Activated T-helper 17 cell treated with anti-CD3 and anti-CD28 coated beads, Interleukin-2, amount 50 U/mL, for 72 hours (primary cell): ENCODE results near the gene IFIT1. TPM values are rescaled to one million over a fixed set of nuclear protein-coding genes. Genes with fewer than 3 reads are reported as not detected.
"Not testable (repeated sequence)": the region's sequence is repeated elsewhere in the genome, so short reads cannot be mapped to it uniquely, and the experiment has no call there.

ENCODE experiments used
- ATAC-seq: fragments of 150-1000 bp; cut with Tn5 transposase; replicated peaks from 2 replicates; pipeline ENCODE4 v1.10.0; 2021; ENCODE audit warnings: mild to moderate bottlenecking, moderate library complexity
- H3K27ac Mint-ChIP-seq: one replicate; pipeline ENCODE4 v1.8.0; 2022; ENCODE audit warnings: mixed read lengths
- H3K27me3 Mint-ChIP-seq: one replicate; pipeline ENCODE4 v1.8.0; 2022; ENCODE audit warnings: mixed read lengths
- H3K36me3 Mint-ChIP-seq: one replicate; pipeline ENCODE4 v1.8.0; 2022; ENCODE audit warnings: low read depth, mild to moderate bottlenecking, mixed read lengths
- H3K4me1 Mint-ChIP-seq: one replicate; pipeline ENCODE4 v1.8.0; 2022; ENCODE audit warnings: mixed read lengths
- H3K4me3 Mint-ChIP-seq: one replicate; pipeline ENCODE4 v1.8.0; 2022; ENCODE audit warnings: mild to moderate bottlenecking, mixed read lengths
- H3K9me3 Mint-ChIP-seq: one replicate; pipeline ENCODE4 v1.8.0; 2022; ENCODE audit warnings: mixed read lengths
- total RNA-seq, 2 donors: library from RNA; stranded (reverse); gene quantifications; one replicate each; pipeline ENCODE4 v1.2.3, GENCODE V29; 2022

The IFIT1 gene, protein sequence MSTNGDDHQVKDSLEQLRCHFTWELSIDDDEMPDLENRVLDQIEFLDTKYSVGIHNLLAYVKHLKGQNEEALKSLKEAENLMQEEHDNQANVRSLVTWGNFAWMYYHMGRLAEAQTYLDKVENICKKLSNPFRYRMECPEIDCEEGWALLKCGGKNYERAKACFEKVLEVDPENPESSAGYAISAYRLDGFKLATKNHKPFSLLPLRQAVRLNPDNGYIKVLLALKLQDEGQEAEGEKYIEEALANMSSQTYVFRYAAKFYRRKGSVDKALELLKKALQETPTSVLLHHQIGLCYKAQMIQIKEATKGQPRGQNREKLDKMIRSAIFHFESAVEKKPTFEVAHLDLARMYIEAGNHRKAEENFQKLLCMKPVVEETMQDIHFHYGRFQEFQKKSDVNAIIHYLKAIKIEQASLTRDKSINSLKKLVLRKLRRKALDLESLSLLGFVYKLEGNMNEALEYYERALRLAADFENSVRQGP
- total RNA-seq: under 1 TPM; 0.58 to 0.84 TPM

GRCh38 chr10:89391907-89392756 is at the start of gene IFIT1:
Gene IFIT1 (plus strand): TSS chr10:89392623. CDS start chr10:89392713, 90 bp downstream.
- H3K27me3 Mint-ChIP-seq: no peaks in the 10 kb centered on the region
- peaks cover 8% of the 10 kb centered on the region for H3K4me1 Mint-ChIP-seq
- peak within 1 kb of the TSS; percentile 51 for H3K27ac Mint-ChIP-seq
- H3K36me3 Mint-ChIP-seq: no peaks in the 10 kb centered on the region
- no peaks in the 10 kb centered on the region for H3K9me3 Mint-ChIP-seq
- ATAC-seq: peak; percentile 84
- H3K4me3 Mint-ChIP-seq: peak within 1 kb of the TSS; percentile 78

DNA sequence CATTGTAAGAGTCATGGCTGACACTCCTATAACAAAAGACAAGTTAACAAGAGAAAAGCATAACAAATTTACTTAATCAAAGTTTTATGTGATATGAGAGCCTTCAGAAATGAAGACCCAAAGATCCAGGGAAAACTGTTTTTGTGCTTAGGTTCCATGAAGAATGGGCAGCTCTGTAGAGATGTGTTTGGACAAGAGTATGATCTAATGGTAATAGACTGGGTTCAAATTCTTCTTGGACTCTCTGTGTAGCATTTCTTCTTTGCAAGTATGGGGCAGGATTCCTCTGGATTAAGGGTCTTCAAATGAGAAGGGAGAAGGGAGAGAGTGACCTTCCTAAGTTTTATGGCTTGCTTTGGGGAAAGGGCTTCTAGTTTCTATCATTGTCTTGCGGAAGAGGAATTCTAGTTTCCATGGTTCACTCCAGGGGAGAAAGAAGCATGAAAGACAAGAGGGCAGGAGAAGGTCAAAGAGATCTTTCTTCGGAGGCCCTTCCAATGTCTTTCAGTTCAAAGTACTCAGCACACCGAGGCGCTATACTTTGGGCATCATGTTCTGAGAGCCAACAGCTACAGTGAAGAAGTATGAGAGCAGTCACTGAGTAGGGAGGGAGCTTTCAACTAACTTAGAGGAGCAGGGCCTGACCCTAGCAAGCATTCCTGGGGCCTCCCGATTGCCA is 49.2 kb upstream of the IFIT1 start:
- H3K36me3 Mint-ChIP-seq: peaks cover 15% of the 10 kb centered on the region
- H3K27ac Mint-ChIP-seq: no peak overlapping the region
- H3K4me3 Mint-ChIP-seq: no peak overlapping the region
- no peaks in the 10 kb centered on the region for H3K9me3 Mint-ChIP-seq
- ATAC-seq: no peak
- no peaks in the 10 kb centered on the region for H3K4me1 Mint-ChIP-seq
- H3K27me3 Mint-ChIP-seq: no peaks in the 10 kb centered on the region

DNA sequence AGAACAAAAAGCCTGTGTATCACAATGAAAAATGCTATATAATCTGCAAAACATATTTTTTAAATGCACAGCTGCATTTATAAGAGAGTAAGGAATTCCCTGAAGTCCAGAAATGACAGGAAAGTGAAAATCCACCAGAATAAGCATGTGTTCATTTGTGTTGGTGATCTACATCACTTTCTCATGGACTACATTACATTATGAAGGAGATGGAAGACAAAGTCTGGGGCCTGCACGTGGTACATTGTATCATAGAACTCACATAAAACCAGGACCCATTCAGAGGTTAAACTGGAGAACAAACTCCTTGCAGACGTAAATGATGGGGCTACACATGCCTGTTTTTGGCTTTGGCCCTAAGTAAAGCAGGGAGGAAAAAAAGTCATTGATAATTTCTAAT is 48.3 kb upstream of the IFIT1 start:
- Mint-ChIP-seq H3K36me3 (peaks cover 9% of the 10 kb centered on the region), H3K9me3 (no peaks in the 10 kb centered on the region), H3K4me3 (no peak overlapping the region), H3K27me3 (no peaks in the 10 kb centered on the region), H3K4me1 (no peaks in the 10 kb centered on the region), H3K27ac (no peak overlapping the region)
- no peak for ATAC-seq

DNA sequence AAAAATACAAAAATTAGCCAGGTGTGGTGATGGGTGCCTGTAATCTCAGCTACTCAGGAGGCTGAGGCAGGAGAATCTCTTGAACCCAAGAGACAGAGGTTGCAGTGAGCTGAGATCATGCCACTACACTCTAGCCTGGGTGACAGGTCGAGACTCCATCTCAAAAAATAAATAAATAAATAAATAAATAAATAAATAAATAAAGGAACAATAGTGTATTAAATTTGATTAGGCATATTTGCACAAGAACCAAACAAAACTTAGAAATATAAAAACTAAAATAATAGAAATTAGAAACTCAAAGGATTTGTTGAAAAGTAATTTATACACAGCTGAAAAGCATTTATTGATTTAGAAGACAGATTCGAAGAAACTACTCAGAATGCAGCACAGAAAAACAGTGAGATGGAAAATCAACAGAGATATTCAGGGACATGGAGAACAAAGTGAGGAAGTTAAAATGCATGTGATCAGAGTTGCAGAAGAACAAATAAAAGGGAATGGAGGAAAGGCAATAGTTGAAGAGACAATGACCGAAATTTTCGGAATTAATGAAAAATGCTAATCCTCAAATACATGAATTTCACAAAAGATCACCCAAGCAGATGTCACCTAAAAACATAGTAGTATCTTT is 46.9 kb upstream of the IFIT1 start:
- H3K4me3 Mint-ChIP-seq: no peak overlapping the region
- no peaks in the 10 kb centered on the region for H3K9me3 Mint-ChIP-seq
- no peak for ATAC-seq
- peaks cover 2% of the 10 kb centered on the region for H3K4me1 Mint-ChIP-seq
- H3K27ac Mint-ChIP-seq: no peak overlapping the region
- H3K27me3 Mint-ChIP-seq: no peaks in the 10 kb centered on the region
- H3K36me3 Mint-ChIP-seq: no peaks in the 10 kb centered on the region

DNA sequence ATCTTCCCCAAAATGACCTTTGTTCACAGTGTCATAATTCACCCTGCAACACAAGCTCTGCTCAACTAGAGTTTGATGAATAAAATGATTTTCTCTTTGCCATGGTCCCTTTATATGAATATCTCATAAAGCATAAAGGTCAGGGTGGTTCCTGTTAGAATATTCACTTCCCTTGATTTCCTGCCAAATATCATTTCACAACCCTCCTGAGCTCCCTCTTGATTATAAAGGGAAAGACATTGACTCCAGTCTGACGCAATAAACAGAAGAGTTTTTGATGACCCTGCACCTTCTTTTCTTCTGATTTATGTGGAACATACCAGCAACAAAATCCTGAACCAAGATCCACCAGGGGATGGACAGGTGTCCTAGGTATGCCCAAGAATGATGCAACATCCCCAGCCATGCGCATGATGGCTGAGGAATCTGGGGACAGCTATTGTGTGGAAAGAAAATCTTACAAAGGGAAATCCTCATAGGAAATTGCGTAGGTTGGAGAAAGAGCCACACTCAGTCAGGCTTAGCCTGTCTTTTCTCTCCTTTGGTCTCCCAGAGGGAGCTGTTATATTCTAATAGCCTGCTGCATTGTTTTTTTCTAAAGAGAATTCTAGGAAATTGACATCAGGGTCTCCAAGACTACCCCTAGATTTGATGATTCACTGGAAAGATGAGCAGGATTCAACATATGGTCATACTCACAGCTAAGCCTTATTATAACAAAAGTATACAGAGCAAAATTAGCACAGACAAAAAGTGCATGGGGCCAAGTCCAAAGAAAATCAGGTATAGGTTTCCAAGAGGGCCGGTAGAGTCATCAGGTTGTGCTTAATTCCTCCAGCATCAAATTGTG is 45.8 kb upstream of the IFIT1 start:
- no peak for ATAC-seq
- Mint-ChIP-seq H3K36me3 (no peaks in the 10 kb centered on the region), H3K27me3 (no peaks in the 10 kb centered on the region), H3K27ac (no peak overlapping the region), H3K4me1 (peaks cover 12% of the 10 kb centered on the region), H3K9me3 (no peaks in the 10 kb centered on the region), H3K4me3 (no peak overlapping the region)

- Mint-ChIP-seq H3K27ac (no peak overlapping the region), H3K4me1 (peaks cover 19% of the 10 kb centered on the region), H3K9me3 (no peaks in the 10 kb centered on the region), H3K36me3 (no peaks in the 10 kb centered on the region), H3K4me3 (no peak overlapping the region), H3K27me3 (no peaks in the 10 kb centered on the region)
- no peak for ATAC-seq
These were observed 44.5 kb upstream of the IFIT1 start for GRCh38 chr10:89347701-89348457.

- H3K27ac Mint-ChIP-seq: no peak overlapping the region
- H3K36me3 Mint-ChIP-seq: no peaks in the 10 kb centered on the region
- H3K4me1 Mint-ChIP-seq: peaks cover 19% of the 10 kb centered on the region
- ATAC-seq: no peak
- no peaks in the 10 kb centered on the region for H3K9me3 Mint-ChIP-seq
- H3K4me3 Mint-ChIP-seq: no peak overlapping the region
- no peaks in the 10 kb centered on the region for H3K27me3 Mint-ChIP-seq
These were observed 43.9 kb upstream of the IFIT1 start for GRCh38 chr10:89348481-89348880.

GRCh38 chr10:89348975-89349374 is 43.4 kb upstream of the IFIT1 start:
- H3K27me3 Mint-ChIP-seq: peaks cover under 1% of the 10 kb centered on the region
- H3K27ac Mint-ChIP-seq: no peak overlapping the region
- H3K4me1 Mint-ChIP-seq: peaks cover 19% of the 10 kb centered on the region
- H3K36me3 Mint-ChIP-seq: no peaks in the 10 kb centered on the region
- H3K9me3 Mint-ChIP-seq: peaks cover under 1% of the 10 kb centered on the region
- ATAC-seq: no peak
- H3K4me3 Mint-ChIP-seq: no peak overlapping the region

GRCh38 chr10:89350631-89351315 is 41.6 kb upstream of the IFIT1 start:
- peak overlapping the region; percentile 27 for H3K4me3 Mint-ChIP-seq
- peak overlapping the region; percentile 11 for H3K27ac Mint-ChIP-seq
- not testable (repeated sequence) for H3K27me3 Mint-ChIP-seq, H3K9me3 Mint-ChIP-seq, H3K36me3 Mint-ChIP-seq
- peaks cover 19% of the 10 kb centered on the region for H3K4me1 Mint-ChIP-seq
- peak; percentile 35 for ATAC-seq

GRCh38 chr10:89351412-89351779 is 41.0 kb upstream of the IFIT1 start:
- peaks cover 3% of the 10 kb centered on the region for H3K27me3 Mint-ChIP-seq
- H3K4me3 Mint-ChIP-seq: peak overlapping the region; percentile 27
- H3K36me3 Mint-ChIP-seq: no peaks in the 10 kb centered on the region
- peak; percentile 90 for ATAC-seq
- H3K4me1 Mint-ChIP-seq: peaks cover 19% of the 10 kb centered on the region
- H3K27ac Mint-ChIP-seq: peak overlapping the region; percentile 69
- peaks cover 3% of the 10 kb centered on the region for H3K9me3 Mint-ChIP-seq

DNA sequence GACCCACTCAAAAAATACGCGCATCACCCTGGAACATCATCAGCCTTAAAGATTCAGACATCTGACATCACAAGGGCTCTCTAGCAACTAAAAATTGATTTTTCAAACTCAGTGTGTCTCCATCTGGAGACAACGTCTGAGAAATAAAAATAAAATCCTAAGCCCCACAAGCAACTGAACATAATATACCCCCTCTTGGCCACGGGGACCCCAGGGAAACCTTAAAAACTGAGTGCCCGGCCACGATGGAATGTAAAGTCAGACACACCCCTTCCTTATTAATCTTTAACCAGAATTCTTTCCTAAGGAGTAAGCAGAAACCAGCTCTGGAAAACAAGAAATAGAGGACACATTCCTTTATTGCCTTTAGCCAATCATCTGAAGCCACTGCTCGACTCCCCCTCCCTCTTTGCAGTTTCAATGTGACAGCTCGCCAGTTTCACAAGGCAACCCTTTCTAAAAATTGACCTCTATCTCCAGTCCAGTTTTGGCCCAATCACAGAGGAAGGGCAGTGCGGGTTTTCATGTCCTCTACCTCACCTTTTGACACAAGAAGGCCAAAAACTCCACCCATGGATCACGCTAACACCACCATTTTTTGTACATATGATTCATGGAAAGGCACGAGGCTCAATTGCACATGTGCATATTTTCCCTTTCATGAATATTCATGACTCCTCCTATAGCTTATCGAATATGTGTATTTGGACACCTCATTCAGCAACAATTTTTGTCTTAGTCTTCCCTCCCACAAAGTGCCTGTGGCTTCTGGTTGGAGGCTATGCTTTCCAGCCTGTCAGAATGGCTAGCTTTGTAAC is 40.4 kb upstream of the IFIT1 start:
- Mint-ChIP-seq H3K4me1 (peaks cover 19% of the 10 kb centered on the region), H3K27ac (peak overlapping the region; percentile 69), H3K9me3 (peaks cover 3% of the 10 kb centered on the region), H3K4me3 (peak overlapping the region; percentile 27), H3K36me3 (no peaks in the 10 kb centered on the region), H3K27me3 (peaks cover 3% of the 10 kb centered on the region)
- ATAC-seq: peak; percentile 18

- Mint-ChIP-seq H3K27me3 (peaks cover 3% of the 10 kb centered on the region), H3K36me3 (no peaks in the 10 kb centered on the region)
- ATAC-seq: no peak
These were observed 39.6 kb upstream of the IFIT1 start for GRCh38 chr10:89352802-89353201.

More at GRCh38 chr10:89352802-89353201, 39.6 kb upstream of the IFIT1 start:
- no peak overlapping the region for H3K27ac Mint-ChIP-seq
- H3K4me1 Mint-ChIP-seq: peaks cover 19% of the 10 kb centered on the region
- peaks cover 3% of the 10 kb centered on the region for H3K9me3 Mint-ChIP-seq
- no peak overlapping the region for H3K4me3 Mint-ChIP-seq
